Coronary artery (tissue), 2 donors: Measurements from ENCODE around the gene PLA2G2C.
A peak's percentile ranks its signal among the peaks of the same experiment; 100 is the strongest.

Experiments
- DNase-seq: peaks from one replicate; pipeline ENCODE4 v3.0.0-alpha.2; 2017; ENCODE audit warnings: low spot score
- H3K27ac ChIP-seq, 2 donors: fragments of 200-600 bp; sonication (generic); one replicate each; pipeline ENCODE4 v1.5.1; 2016 to 2019
- H3K4me3 ChIP-seq: fragments of 200-600 bp; sonication (generic); 2 replicates; pipeline ENCODE4 v1.5.1; 2016; ENCODE audit warnings: mild to moderate bottlenecking, moderate library complexity
- CTCF ChIP-seq: fragments of 200-600 bp; sonication (generic); IDR thresholded peaks from one replicate; pipeline ENCODE4 v1.5.1; 2019; ENCODE audit warnings: antibody characterized with exemption

The PLA2G2C gene

DNA sequence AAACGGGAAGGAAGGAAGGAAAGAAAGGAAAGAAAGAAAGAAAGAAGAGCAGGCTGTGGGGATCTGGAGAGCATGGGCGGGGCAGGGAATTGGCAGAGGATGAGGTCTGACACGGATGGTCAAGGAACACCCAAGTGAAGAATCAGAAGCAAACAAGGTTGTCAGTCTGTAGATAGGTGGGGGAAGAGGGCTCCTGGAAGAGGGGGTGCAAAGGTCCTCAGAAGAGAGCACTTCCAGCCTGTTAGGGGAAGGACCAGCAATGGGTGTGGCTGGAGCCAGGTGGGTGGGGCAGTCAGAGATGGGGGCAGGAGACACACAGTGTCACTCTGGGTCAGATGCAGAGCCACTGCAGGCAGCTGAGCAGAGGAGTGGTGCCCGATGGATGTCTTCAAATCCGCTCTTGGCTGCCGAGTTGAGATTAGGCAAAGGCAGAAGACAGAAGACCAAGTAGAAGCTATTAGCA lies 11.0 kb upstream of the PLA2G2C start:
- DNase-seq: no peak
- no peak overlapping the region for H3K4me3 ChIP-seq
- TF ChIP-seq CTCF: no peak
- H3K27ac ChIP-seq: no peak overlapping the region

- TF ChIP-seq CTCF: no peak
- Histone ChIP-seq H3K27ac (no peak overlapping the region), H3K4me3 (no peak overlapping the region)
- DNase-seq: no peak
Measured at GRCh38 chr1:20195462-20195780, 9.1 kb upstream of the PLA2G2C start.

DNA sequence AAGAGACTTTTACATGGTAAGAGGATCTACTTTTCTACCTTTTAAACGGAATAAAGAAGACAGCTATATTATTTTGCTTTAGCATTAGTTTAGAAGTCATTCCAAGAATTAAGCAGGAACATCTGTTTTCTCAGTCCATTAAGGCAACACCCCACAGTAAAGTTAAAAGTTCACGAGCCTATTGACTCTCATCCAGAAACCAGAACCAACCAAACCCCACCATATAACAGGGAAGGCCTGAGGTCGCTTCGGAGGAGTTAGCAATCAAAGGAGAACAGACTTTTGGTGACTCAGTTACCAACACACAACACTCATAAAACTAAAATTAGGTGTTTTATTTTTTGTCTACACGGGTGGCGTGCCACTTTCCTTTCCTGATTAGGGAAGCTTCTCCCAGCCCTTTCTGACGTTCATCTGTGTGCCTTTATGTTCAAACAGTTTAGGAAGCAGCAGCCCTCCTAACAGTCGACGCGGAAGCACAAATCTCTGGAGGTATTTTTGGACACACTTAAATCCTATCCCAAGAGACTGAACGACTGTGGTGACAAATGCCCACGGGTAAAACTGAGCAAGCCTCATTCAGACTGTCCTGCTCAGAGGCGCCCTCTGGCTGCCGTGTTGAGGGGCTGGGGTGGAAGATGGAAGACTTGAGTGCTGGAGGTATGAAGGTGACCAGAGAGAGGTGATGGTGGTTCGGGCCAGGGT lies 8.6 kb upstream of the PLA2G2C start:
- Histone ChIP-seq H3K4me3 (peak overlapping the region; percentile 30), H3K27ac (no peak overlapping the region)
- peak; percentile 46 for TF ChIP-seq CTCF
- no peak for DNase-seq

- no peak for TF ChIP-seq CTCF
- DNase-seq: no peak
- Histone ChIP-seq H3K4me3 (no peak overlapping the region), H3K27ac (no peak overlapping the region)
Measured at GRCh38 chr1:20194224-20194623, 7.9 kb upstream of the PLA2G2C start.

- Histone ChIP-seq H3K27ac (no peak overlapping the region), H3K4me3 (no peak overlapping the region)
- DNase-seq: no peak
- TF ChIP-seq CTCF: no peak
Measured at GRCh38 chr1:20192871-20193411, 6.6 kb upstream of the PLA2G2C start.

DNA sequence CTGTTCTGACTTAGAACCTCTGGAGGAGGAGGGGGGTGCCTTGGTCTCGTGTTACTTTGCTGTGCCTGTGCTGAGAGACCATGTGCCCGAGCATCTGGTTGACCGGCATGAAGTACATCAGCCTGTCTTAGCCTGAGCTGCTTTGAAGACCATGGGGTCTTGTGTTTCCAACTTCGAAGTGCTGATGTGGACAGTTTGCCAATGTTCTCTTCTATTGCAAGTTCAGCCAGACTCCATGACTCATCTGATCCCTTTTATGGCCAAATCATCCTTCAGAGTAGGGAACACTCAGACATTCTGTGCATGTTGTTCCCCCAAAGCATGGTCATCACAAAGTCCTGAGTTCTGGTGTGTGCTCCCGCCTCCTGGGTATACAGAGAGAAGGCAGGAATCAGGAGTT lies 6.0 kb upstream of the PLA2G2C start:
- no peak for TF ChIP-seq CTCF
- DNase-seq: no peak
- no peak overlapping the region for H3K4me3 ChIP-seq
- no peak overlapping the region for H3K27ac ChIP-seq

DNA sequence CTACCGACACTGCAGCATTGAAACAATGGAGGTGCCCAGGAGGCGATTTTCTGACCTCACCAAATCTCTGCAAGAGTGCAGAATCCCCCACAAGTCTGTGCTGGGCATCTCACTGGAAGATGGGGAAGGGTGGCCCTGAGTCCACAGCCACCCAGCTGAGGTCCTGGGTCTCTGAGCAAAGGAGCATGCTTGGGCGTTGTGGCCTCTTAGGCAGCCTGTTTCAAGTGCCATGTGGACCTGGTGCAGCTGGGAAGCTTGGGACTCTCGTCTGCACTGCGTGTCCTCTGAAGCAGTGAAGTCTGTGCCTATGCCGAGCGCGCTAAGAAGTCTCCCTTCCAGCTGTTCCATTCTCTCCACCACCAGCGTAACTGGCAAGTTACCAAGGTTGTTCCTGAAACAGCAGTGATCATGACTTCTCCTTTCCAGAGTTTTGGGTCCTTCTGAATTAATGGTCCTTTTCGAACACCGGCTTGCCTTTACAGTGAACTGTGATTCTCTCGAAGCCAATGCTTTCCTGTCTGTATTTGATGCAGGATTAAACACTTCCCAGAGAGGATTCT lies 5.0 kb upstream of the PLA2G2C start:
- TF ChIP-seq CTCF: no peak
- DNase-seq: no peak
- no peak overlapping the region for H3K27ac ChIP-seq
- no peak overlapping the region for H3K4me3 ChIP-seq
